Loucy (cell line): ENCODE results near the gene VGF.

Experiments
- EZH2phosphoT487 ChIP-seq: fragments of 200-600 bp; IDR thresholded peaks from 2 replicates; pipeline ENCODE4 v1.6.1; 2018; ENCODE audit warnings: antibody characterized with exemption, mild to moderate bottlenecking, moderate library complexity, borderline replicate concordance
- TF ChIP-seq, protein P1 (sequence below): fragments of 200-600 bp; sonication (generic); conservative IDR thresholded peaks from 2 replicates; pipeline ENCODE4 v1.5.1; 2014; ENCODE audit warnings: mild to moderate bottlenecking, antibody characterized with exemption, low read length

DNA sequence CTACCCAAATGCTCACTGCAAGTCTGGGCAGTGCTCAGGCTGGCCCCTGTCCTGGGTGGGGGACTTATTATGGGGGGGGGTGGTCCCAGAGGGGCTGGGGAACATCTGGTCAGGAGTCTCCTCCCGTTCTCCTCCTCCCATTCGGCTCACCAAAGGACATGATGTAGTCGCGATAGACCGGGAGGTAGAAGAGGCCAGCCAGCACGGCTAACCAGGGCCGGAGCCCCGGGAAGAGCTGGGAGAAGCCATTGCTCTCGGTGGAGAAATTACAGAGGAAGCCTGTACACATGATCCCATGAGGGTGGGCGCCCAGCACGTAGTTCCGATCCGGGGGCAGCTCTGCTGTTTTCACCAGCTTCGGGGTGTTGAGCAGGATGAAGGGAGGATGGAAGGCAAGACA, 33.1 kb upstream of the VGF start:
- TF ChIP-seq, protein P1, sequence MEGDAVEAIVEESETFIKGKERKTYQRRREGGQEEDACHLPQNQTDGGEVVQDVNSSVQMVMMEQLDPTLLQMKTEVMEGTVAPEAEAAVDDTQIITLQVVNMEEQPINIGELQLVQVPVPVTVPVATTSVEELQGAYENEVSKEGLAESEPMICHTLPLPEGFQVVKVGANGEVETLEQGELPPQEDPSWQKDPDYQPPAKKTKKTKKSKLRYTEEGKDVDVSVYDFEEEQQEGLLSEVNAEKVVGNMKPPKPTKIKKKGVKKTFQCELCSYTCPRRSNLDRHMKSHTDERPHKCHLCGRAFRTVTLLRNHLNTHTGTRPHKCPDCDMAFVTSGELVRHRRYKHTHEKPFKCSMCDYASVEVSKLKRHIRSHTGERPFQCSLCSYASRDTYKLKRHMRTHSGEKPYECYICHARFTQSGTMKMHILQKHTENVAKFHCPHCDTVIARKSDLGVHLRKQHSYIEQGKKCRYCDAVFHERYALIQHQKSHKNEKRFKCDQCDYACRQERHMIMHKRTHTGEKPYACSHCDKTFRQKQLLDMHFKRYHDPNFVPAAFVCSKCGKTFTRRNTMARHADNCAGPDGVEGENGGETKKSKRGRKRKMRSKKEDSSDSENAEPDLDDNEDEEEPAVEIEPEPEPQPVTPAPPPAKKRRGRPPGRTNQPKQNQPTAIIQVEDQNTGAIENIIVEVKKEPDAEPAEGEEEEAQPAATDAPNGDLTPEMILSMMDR: no peak
- TF ChIP-seq EZH2phosphoT487: no peak
